Lung microvascular endothelial cell (primary cell): ENCODE results near the gene UNC13A. TPM values are rescaled to one million over a fixed set of nuclear protein-coding genes. Genes with fewer than 3 reads are reported as not detected.
"Not testable (repeated sequence)": the region's sequence is repeated elsewhere in the genome, so short reads cannot be mapped to it uniquely, and the experiment has no call there.

Experiments
- DNase-seq, 2 donors: peaks; one replicate each; pipeline versions ENCODE4 v3.0.0 to v3.0.0-alpha.2; 2010; ENCODE audit warnings: low read depth in 2 of 2
- total RNA-seq: library from RNA; depleted of rRNA; stranded (reverse); fragments of >200 nt; gene quantifications from 2 replicates; pipeline ENCODE4 v1.2.1, GENCODE V29; 2014

UNC13A gene
- total RNA-seq, 1 donor from 2014 or later, result under 0.01 TPM

DNA sequence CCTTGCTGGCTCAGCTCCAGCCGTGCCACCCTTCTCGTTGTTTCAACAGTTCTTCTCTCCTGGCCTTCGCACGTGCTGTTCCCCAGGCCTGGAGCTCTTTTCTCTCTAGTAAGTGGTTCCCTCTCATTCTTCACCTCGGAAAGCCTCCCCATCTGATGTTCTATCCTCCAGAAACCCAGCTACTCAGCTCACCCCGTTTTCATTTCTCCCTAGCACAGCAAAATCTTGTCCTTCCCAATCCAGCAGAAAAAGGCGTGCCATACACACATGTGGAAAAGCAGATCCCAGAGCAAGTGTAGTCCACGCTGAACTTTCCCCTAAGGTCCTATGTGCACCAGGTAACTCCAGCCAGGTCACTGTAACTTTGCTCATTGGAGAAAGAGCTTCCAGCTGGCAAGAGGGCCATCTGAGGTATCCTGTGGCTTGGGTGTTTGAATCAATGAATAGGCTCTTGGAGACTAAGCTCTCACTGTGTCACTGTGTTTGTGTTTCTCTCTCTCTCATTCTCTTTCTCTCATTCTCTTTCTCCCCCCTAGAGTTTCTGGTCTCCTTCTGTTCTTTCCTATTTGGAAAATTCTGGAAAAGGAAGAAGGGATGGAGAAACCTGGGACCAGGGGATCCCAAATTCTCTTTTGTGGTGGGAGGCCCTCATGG, 83.7 kb downstream of the UNC13A start:
- DNase-seq, result no peak

- DNase-seq, result no peak
Observed at GRCh38 chr19:17602872-17603510, 85.2 kb downstream of the UNC13A start.

- DNase-seq, result no peak
Observed at GRCh38 chr19:17602217-17602616, 85.9 kb downstream of the UNC13A start.

GRCh38 chr19:17601683-17602082, 86.5 kb downstream of the UNC13A start:
- DNase-seq, result no peak

DNA sequence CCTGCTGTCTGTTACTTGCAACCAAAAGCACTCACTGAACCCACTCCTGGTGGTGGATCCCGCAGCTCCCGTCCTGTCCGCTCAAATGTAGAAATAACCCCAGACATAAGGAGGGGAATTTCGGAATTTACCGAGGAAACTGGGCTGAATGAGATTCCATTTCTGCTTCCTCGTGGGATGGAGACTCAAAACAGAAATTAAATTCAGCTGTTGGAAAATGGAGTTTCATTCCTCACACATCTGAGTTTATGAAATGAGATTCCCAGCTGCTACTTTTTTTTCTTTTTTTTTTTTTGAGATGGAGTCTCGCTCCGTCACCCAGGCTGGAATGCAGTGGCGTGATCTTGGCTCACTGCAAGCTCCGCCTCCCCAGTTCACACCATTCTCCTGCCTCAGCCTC, 88.4 kb downstream of the UNC13A start:
- DNase-seq, result no peak

DNA sequence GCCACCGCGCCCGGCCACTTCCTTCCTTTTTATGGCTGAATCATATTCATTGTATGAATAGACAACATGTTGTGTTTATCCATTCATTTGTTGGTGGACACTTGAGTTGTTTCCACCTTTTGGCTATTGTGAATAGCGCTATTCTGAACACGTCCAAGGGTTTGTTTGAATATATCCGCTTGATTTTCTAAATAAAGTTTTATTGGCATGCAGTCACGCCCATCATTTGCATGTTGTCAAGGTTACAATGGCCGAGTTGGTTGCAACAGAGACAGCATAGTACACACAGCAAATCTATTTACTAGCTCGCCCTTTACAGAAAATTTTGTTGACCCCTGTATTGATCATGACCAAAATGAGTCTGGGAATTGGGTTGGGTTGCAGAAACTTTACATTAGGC, 89.2 kb downstream of the UNC13A start:
- DNase-seq, result peak in 1 of 2 donors; percentile 12

- not testable (repeated sequence) for DNase-seq
Observed at GRCh38 chr19:17598063-17598462, 90.1 kb downstream of the UNC13A start.

DNA sequence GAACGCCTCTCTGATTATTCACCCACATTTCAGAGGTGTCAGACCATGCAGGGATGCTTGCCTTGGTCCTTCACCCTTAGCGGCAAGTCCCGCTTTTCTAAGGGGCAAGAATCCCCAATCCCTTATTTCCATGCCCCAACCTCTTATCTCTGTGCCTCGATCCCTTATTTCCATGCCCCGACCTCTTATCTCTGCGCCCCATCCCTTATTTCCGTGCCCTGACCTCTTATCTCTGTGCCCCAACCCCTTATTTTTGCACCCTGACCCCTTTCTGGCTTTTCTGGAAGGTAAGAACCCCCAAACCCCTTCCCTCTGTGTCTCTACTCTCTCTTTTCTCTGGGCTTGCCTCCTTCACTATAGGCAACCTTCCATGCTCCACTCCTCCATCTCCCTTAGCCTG, 93.9 kb downstream of the UNC13A start:
- DNase-seq, result not testable (repeated sequence)

DNA sequence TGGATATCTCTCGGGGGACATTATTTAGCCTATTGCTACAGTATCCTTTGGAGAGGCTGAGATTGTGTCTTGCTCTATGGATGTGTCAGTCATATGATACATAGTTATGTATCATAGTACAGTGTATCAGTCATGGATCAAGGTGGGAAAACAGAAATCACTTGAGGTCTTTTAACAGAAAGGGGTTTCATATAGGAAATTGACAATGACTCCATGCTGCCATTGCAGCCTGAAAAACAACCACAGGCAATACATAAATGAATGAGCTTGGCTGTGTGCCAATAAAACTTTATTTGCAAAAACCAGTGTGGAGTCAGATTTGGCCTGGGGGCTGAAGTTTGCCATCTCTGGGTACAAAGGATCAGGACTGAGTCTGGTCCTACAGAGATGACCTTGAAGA, 97.3 kb downstream of the UNC13A start:
- no peak for DNase-seq

DNA sequence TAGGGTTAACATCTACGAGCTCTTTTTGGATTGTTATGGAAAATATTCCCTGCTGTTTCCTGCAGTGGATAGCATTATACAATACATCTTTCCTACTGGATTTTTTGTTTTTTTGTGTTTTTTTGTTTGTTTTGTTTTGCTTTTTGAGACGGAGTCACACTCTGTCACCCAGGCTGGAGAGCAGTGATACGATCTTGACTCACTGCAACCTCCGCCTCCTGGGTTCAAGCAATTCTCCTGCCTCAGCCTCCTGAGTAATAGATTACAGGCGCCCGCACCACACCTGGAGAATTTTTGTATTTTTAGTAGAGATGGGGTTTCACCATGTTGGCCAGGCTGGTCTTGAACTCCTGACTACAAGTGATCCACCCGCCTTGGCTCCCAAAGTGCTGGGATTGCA, 102.8 kb downstream of the UNC13A start:
- DNase-seq, result not testable (repeated sequence)

DNA sequence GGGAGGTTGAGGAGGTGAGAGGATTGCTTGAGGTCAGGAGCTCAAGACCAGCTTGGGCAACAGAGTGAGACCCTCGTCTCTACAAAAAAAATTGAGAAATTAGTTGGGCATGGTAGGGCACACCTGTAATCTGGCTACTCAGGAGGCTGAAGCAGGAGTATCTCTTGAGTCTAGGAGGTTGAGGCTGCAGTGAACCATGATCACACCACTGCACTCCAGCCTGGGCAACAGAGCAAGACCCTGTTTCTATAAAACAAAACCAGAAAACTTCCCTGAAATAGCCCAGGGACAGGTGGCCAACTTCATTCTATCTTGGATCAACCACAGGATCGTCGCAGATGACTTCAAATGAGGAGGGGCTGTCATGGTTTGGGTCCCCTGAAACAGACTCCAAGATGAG, 104.0 kb downstream of the UNC13A start:
- no peak for DNase-seq

GRCh38 chr19:17582613-17583012, 105.5 kb downstream of the UNC13A start:
- DNase-seq, result no peak

- no peak for DNase-seq
Observed at GRCh38 chr19:17581211-17581874, 106.8 kb downstream of the UNC13A start.

DNA sequence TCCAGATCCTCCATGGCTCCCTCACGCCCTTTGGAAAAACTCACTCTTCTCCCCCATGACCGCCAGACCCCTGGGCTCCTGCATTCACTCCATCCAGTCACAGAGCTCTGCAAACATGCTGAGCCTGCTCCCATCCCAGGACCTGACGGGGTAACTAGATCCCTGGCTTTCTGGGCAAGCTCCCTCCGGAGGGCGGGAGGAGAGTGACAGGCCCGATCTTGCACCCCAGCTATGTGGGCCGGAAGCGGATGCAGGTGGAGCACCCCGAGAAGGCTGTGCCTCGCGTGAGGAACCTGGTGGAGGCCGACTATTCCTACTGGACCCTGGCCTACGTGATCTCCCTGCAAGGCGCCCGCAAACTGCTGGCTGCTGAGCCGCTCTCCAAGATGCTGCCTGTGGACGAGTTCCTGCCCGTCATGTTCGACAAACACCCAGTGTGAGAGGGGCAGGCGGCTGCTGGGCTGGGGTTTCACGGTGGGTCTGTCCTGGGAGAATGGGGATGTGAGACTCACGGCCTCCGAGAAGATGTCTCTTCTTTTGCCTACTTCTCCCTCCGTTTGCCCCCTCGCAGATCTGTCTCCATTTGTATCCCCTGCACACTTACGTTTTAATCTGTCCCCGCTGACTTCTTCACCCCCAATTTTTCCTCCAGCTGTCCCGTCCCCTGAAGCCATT, 107.5 kb downstream of the UNC13A start:
- DNase-seq, result no peak

DNA sequence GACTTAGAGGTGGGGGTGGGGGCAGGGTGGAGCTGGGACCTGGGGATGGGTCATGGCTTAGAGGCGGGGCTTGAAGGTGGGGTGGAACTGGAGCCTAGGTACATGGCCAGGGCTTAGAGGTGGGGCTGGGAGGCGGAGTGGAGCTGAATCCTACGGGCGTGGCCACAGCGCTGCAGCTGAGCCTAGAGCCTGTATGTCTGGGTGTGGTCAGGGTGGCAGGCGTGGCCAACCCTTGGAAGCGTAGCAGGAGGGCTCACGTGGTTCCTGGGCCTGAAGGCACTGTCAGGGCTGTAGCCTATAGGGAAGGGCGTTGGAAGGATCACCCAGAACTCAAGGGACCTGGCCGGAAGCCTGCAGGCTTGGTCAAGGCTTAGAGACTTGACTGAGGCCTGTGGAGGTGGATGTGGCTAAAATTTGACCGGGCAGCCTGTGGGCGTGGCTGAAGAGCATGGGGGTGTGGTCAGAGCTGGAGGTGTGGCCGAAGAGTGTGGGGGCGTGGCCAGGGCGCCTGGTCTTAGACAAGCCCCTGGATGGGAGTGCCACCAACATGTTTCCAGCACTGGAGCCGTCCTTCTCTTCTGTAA, 108.4 kb downstream of the UNC13A start:
- peak; percentile 55 to 56 for DNase-seq

DNA sequence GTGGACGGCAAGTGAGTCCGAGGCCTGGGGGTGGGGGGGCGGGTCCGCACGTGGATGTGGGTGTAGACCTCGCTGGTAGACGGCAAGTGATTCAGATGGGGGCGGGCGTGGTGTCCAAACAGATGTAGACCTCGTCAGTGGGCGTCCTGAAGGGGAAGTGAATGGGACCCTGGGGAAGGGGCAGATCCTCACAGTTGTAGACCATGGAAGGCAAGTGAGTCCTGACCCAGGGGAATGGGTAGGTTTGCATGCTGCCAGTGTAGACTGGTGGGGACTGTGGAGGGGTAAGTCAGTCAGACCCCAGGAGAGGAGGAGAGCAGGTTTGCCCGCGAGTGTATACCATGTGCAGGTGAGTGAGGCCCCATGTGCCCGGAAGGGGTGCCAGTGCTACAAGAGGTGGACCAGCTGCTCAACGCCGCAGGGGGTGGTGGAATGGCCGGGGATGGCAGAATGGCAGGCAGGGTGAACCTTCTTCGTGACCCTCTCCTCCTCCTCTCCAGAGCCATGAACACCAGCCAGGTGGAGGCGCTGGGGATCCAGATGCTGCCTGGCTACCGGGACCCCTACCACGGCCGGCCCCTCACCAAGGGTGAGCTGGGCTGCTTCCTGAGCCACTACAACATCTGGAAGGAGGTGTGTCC, 110.6 kb downstream of the UNC13A start:
- DNase-seq, result no peak

- DNase-seq, result no peak
Observed at GRCh38 chr19:17576758-17577456, 111.2 kb downstream of the UNC13A start.

DNA sequence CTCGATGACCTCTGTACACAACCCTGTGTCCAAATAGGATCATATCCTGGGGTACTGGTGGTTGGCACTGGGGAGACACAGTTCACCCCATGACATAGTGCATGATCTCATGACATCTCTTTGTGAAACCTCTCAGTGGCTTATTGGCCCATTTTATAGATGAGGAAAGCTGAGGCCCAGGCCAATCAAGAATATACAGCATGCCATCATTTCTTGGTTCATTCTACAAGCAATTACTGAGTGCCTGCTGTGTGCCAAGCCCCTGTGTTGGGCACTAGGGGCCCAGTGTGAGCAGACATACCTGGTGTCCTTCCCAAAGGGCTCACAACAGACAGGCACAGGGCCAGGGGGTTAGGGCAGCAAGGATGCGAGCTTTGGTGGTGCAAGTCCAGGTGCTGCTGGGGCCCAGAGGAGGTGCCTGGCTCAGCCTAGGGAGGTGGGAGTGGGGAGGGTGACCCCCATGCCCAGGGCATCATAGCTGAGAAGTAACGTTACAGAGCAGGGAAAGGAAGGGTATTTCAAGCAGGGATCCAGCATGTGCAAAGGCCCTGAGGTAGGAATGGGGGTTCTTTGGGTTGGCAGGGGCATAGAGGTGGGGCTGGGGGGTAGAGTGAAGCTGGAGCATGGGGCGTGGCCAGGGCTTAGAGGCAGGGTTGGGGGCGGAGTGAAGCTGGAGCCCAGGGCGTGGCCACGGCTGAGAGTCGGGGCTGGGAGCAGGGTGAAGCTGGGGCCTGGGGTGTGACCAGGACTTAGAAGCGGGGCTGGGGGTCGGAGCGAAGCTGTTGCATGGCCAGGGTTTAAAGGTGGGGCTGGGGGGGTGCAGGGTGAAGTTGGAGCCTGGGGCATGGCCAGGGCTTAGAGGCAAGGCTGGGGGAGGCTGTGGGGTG, 112.0 kb downstream of the UNC13A start:
- no peak for DNase-seq

DNA sequence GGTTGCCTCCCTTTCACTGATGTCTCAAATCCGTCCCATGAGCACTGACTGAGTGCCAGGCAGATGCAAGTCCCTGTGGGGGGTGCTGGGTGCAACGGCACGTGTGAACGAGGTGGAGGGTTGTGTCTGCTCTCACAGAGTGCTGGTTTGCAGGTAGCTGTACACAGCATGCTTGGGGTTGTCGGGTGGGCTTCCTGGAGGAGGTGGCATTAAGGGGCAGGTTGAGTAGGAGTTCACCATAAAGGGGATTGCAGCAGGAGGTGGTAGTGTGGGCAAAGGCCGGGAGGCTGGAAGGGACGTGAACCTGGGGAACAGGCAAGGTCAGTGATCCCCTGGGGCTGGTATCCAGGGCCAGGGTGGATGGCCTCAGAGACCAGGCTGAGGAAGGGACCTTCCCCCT, 115.5 kb downstream of the UNC13A start:
- DNase-seq, result no peak

DNA sequence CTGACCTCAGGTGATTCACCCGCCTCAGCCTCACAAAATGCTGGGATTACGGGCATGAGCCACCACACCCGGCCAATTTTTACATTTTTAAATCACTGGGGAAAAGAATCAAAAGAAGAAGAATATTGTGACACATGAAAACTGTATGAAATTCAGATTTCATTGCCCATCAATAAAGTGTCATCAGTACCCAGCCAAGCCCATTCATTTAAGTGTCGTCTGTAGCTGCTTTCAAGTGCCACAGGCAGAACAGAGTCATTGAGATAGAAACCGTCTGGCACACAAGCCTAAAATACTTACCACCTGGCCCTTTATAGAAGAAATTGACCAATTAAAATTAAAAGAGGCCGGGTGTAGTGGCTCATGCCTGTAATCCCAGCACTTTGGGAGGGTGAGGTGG, 117.4 kb downstream of the UNC13A start:
- DNase-seq, result no peak
